Fibroblast of skin of right biceps (primary cell): ENCODE measurements around the gene PTGER4.

ENCODE experiments used
- DNase-seq: peaks from one replicate; pipeline ENCODE4 v3.0.0-alpha.2; 2013

The PTGER4 gene

GRCh38 chr5:40672425-40672824 lies 7.3 kb upstream of the PTGER4 start:
- no peak for DNase-seq

- DNase-seq, result no peak
Measured at GRCh38 chr5:40674661-40675235, 5.0 kb upstream of the PTGER4 start.

- no peak for DNase-seq
Measured at GRCh38 chr5:40675396-40676133, 4.2 kb upstream of the PTGER4 start.

GRCh38 chr5:40676613-40677343 lies 2.9 kb upstream of the PTGER4 start:
- peak; percentile 82 for DNase-seq

GRCh38 chr5:40677456-40677855 lies 2.3 kb upstream of the PTGER4 start:
- DNase-seq, result no peak

DNA sequence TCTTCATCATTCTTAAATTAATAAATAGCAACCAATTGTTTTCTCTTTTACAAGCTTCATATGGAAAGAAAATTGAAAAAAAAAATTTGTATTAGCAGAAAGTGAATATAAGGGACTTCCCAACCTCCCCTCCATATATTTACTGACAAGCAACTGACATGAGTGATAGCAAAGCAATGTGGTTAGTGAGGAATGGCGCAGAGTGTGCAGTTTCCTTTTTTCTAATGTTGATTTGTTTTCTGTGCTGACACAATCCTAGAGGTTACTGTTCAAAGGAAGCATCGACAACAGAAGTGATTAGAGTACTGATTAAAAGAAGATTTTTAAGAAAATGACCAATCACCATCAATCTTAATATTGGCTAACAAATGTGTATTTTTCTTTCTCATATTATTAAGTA lies 1.7 kb upstream of the PTGER4 start:
- DNase-seq, result no peak

GRCh38 chr5:40678460-40679147 lies 1.1 kb upstream of the PTGER4 start:
- DNase-seq, result no peak

DNA sequence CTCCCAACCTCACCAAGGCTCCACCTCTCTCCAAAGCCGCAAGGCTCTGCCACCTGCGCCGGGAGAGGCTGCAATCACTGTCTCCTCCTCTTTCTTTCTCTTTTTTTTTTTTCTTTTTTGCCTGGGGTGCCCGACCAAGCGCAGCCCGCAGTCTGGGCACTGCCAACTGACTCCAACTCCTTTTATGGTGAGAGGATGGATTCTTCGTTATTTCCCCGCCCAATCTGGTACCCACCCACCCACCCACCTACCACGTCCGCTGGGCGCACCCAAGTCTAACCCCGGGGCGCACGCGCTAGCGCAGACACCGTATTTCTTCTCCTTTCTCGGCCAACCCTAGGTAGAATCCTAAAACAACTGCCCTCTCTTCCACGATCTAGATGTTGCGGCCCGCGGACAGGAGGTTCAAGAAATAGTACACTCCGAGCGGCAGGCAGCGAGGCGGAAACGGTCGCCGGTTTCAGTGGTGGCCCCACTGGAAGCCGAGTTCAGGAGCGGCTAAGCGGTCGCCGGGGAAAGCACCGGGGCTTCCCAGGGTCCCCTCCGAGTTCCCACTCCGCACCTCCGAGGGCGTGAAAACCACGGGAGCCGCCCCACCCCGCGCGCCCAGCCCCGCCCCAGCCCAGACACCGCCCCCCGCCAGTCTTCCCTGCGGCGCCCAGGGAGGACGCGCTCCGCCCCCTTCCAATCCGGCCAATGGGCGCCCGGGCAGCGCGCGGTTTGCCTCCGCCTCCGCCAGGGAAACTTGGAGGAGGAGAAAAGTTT lies 385 bp upstream of the PTGER4 start:
- peak; percentile 86 for DNase-seq

DNA sequence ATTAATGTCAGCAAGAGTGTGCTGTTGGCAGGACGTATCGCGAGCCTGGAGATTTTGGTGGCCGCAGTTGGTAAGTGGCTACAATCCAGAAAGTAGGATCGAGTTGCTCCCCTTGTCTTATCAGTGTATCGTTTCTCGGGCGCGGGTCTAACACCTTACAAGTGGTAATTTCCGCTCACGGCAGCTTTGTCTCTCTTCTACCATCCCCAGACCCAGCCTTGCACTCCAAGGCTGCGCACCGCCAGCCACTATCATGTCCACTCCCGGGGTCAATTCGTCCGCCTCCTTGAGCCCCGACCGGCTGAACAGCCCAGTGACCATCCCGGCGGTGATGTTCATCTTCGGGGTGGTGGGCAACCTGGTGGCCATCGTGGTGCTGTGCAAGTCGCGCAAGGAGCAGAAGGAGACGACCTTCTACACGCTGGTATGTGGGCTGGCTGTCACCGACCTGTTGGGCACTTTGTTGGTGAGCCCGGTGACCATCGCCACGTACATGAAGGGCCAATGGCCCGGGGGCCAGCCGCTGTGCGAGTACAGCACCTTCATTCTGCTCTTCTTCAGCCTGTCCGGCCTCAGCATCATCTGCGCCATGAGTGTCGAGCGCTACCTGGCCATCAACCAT lies 1.1 kb downstream of the PTGER4 start:
- DNase-seq, result no peak

DNA sequence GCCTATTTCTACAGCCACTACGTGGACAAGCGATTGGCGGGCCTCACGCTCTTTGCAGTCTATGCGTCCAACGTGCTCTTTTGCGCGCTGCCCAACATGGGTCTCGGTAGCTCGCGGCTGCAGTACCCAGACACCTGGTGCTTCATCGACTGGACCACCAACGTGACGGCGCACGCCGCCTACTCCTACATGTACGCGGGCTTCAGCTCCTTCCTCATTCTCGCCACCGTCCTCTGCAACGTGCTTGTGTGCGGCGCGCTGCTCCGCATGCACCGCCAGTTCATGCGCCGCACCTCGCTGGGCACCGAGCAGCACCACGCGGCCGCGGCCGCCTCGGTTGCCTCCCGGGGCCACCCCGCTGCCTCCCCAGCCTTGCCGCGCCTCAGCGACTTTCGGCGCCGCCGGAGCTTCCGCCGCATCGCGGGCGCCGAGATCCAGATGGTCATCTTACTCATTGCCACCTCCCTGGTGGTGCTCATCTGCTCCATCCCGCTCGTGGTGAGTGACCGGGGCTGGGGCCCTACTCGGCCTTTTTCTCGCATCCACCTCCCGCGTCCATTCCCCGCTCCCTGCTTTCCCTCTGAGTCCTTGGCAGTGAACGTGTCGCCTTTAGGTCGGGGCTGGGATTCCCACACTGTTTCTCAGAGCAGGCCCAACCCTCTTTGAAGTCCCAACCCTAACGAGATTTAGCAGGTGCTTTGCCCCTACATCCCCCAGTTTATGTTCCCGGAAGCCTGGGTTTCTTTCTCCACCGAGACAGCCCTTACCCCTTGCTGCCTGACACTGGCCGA lies 1.8 kb downstream of the PTGER4 start:
- peak; percentile 10 for DNase-seq

GRCh38 chr5:40682154-40683017 lies 2.7 kb downstream of the PTGER4 start:
- DNase-seq, result no peak

DNA sequence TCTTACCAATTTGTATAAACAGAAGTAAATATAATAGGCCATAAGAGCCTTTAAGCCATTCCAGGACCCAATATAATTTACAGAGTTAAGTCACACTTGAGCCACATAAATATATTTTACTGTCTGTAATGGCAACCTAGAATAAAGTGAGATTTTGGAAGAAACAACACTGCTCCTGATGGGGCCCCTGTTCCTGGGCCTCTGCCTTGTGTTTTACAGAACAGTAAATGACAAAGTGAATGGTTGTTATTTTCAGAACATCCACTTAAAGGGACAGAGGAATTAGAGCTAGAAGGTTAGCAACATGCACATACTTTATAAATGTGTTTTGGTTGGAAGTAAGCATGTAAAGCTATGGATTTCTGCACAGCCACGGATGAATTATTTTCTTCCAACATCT lies 3.6 kb downstream of the PTGER4 start:
- no peak for DNase-seq

GRCh38 chr5:40685193-40685592 lies 5.5 kb downstream of the PTGER4 start:
- DNase-seq, result no peak

GRCh38 chr5:40685976-40686486 lies 6.3 kb downstream of the PTGER4 start:
- no peak for DNase-seq

DNA sequence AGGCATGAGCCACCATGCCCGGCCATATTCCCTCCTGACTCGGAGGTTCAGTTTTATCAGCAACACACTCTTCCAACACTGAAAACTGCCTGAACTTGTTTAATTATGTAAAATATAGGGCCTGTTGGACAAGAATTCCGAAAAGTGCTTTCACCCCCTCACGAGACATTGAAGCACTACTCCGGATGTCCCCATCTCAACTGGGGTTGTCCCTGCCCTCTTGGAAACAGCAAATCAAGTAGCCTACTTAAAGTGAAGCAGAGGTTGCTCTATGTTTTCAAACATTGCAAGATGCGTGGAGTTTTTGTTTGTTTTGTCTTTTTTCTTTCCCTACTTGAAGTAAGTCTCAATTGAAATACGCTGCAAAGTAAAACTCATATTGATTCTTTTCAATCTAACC lies 7.6 kb downstream of the PTGER4 start:
- DNase-seq, result no peak

DNA sequence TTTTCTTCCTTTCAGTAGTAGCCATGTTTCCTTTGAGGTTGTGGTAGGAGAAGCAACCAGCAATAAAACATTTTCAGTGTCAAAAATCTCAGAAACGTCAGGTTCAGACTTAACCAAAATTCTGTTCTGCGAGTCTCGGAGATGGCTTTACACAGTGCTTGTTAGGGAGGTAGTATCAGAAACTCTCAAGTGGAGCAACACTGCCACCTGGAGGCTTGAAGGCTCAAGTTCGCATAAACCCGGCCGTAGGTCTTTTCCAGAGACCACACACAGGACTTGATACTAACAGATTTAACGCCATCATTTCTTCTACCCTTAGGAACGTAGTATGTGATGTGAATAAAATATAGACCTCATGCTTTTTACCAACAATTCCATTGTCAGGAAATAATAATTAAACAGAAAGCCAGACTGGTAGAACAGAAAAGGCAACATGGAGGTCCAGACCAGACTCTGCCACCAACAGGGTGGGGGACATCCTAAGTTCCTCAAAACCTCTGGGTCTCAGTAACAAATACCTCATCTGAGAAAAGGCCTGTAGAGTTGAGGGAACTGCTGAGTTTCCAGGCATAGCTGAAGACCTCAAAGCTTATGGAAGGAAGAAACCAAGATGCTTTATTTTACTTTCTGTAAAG lies 8.5 kb downstream of the PTGER4 start:
- DNase-seq, result peak; percentile 82

GRCh38 chr5:40688996-40689395 lies 9.3 kb downstream of the PTGER4 start:
- DNase-seq, result no peak

DNA sequence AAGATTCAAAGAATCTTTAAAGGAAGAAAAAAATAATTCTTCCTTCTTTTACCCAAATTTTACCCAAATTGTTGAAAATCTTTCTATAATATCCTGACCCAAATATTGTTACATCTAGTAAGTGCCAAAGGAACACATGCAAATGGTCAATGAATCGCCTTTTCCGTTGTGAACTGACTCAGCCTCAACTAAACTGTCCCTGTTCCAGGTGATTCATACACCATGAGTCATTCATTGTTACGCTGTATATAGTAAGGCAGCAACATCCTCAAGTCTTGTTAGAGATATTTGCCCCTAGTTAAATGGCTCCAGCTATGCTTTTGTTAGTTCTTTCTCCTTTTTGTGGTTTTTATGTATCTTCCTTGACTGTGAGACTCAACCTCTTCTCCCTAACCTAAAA lies 9.7 kb downstream of the PTGER4 start:
- DNase-seq, result peak; percentile 95

DNA sequence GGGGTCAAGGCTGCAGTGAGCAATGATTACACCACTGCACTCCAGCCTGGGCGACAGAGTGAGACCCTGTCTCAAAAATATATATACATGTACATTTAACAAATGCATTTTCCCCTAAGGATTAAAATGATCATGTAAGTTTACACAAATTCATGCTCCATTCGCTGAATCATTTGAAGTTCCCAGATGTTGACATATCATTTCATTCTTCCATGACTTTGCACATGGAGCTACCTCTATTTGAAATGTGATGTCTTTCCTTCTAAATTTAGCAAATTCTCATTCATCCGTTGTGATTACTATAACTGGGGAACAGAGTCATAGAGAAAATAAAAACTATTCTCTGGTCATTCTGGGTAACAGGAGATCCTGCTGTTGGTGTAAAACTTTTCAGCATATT lies 10.6 kb downstream of the PTGER4 start:
- peak; percentile 19 for DNase-seq

- no peak for DNase-seq
Measured at GRCh38 chr5:40691894-40692293, 12.2 kb downstream of the PTGER4 start.
